ENCODE results near the gene LAMTOR2. TPM values are rescaled to one million over a fixed set of nuclear protein-coding genes. Genes with fewer than 3 reads are reported as not detected.

LAMTOR2 gene
- total and polyA plus RNA-seq, 2 experiments from 2014 or later: 48.5 to 142 TPM

DNA sequence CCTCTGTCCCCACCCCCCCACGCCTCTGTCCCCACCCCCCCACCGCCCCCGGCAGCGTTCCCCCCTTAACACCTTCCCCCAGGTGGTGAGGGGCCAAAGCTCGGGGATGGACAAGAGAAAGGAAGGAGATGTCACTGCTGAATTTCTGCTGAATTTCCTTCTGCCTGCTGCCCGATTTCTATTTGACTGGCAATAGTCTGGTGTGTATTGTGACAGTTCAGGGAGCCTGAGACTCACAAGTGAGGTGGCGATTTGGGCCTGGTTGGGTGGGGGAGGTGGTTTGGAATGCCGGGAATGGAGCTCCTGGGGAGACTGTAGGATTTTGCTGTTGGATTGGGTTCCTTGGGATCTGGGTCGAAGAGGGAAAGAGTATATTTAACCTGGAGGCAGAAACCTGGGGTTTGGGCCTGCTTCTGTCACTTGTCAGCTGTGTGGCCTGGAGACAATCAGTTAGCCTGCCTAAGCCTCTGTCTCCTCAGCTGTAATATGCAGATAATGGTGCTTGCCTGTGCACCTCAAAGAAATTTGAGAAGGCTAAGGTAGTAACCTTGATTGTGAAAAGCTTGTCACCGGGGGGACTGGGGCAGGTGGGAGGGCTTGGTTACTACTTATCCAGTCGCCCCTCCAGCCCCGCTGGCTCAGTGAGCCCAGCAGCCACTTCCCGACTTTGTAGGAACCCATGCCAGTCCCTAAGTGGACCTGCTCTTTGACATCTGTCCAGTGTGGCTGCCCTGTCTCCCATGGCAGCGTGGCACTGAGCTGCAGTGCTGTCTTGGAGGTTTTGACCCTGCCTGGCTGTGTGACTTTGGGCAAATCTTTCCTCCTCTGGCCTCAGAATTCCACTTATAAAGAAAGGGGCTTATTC is 52.3 kb downstream of the LAMTOR2 start:
- H3K4me1 ChIP-seq (ENCODE audit: insufficient read depth): peaks cover 57% of the 10 kb centered on the region
- no peak overlapping the region for H2AFZ ChIP-seq
- H3K4me2 ChIP-seq: peak overlapping the region; percentile 69
- H3K9me3 ChIP-seq (ENCODE audit: low read depth): no peaks in the 10 kb centered on the region
- H3K9me2 ChIP-seq (replicated peaks; ENCODE audit: insufficient read depth): no peaks in the 10 kb centered on the region
- peak overlapping the region; percentile 99 for H3K27ac ChIP-seq
- H4K20me1 ChIP-seq (ENCODE audit: insufficient read depth, poor library complexity, severe bottlenecking): no peaks in the 10 kb centered on the region
- no peak for DNase-seq (ENCODE audit: low spot score)
- no peak overlapping the region for H3K4me3 ChIP-seq
- H3K79me2 ChIP-seq: peaks cover 47% of the 10 kb centered on the region
- no peaks in the 10 kb centered on the region for H3K36me3 ChIP-seq (replicated peaks; ENCODE audit: insufficient read depth, low read depth)
- no peaks in the 10 kb centered on the region for H3K27me3 ChIP-seq
- WGBS (ENCODE audit: low lambda C conversion rate, missing lambda C conversion rate): 28% methylated on average over 13 of the region's 14 CpGs
- TF ChIP-seq EZH2 (IDR thresholded peaks at IDR 0.05; ENCODE audit: borderline replicate concordance) (no peak), EZH2phosphoT487 (IDR thresholded peaks at IDR 0.05; ENCODE audit: low read depth, severe bottlenecking, unreplicated experiment) (no peak)
- TF ChIP-seq, protein P1, sequence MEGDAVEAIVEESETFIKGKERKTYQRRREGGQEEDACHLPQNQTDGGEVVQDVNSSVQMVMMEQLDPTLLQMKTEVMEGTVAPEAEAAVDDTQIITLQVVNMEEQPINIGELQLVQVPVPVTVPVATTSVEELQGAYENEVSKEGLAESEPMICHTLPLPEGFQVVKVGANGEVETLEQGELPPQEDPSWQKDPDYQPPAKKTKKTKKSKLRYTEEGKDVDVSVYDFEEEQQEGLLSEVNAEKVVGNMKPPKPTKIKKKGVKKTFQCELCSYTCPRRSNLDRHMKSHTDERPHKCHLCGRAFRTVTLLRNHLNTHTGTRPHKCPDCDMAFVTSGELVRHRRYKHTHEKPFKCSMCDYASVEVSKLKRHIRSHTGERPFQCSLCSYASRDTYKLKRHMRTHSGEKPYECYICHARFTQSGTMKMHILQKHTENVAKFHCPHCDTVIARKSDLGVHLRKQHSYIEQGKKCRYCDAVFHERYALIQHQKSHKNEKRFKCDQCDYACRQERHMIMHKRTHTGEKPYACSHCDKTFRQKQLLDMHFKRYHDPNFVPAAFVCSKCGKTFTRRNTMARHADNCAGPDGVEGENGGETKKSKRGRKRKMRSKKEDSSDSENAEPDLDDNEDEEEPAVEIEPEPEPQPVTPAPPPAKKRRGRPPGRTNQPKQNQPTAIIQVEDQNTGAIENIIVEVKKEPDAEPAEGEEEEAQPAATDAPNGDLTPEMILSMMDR (IDR thresholded peaks at IDR 0.05; ENCODE audit: poor library complexity): no peak

DNA sequence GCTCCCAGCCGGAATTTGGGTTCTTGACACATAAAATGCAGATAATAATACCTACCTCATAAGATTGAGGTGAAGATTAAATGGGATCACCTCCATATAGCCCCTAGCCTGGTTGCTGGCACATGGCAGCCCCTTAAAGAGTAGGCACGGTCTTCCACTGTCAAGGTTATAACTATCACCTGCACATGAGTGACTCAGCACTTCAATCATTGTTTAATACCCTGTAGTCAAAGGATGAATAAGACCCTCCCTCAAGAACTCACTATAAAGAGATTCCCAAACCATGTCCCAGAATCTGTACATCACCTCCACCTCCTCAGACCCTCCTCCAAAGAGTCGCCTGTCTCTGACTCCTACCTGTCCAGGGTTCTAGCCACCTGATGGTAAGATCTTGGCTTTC is 53.5 kb downstream of the LAMTOR2 start:
- no peak overlapping the region for H2AFZ ChIP-seq
- no peaks in the 10 kb centered on the region for H3K9me2 ChIP-seq (replicated peaks; ENCODE audit: insufficient read depth)
- H3K4me3 ChIP-seq: no peak overlapping the region
- no peaks in the 10 kb centered on the region for H3K36me3 ChIP-seq (replicated peaks; ENCODE audit: insufficient read depth, low read depth)
- peaks cover 35% of the 10 kb centered on the region for H3K79me2 ChIP-seq
- H4K20me1 ChIP-seq (ENCODE audit: insufficient read depth, poor library complexity, severe bottlenecking): no peaks in the 10 kb centered on the region
- H3K27me3 ChIP-seq: no peaks in the 10 kb centered on the region
- H3K4me1 ChIP-seq (ENCODE audit: insufficient read depth): peaks cover 58% of the 10 kb centered on the region
- TF ChIP-seq EZH2 (IDR thresholded peaks at IDR 0.05; ENCODE audit: borderline replicate concordance) (no peak), EZH2phosphoT487 (IDR thresholded peaks at IDR 0.05; ENCODE audit: low read depth, severe bottlenecking, unreplicated experiment) (no peak)
- TF ChIP-seq, protein P1 (IDR thresholded peaks at IDR 0.05; ENCODE audit: poor library complexity): no peak
- no peak overlapping the region for H3K4me2 ChIP-seq
- no peaks in the 10 kb centered on the region for H3K9me3 ChIP-seq (ENCODE audit: low read depth)
- H3K27ac ChIP-seq: peak overlapping the region; percentile 99
- no peak for DNase-seq (ENCODE audit: low spot score)
- WGBS (ENCODE audit: low lambda C conversion rate, missing lambda C conversion rate): 94% methylated on average over 3 of the region's 3 CpGs

Other genes starting within 250 kb of the LAMTOR2 start
- gene GON4L, start 197.6 kb upstream of the LAMTOR2 start, total RNA-seq: 17.2 and 20.8 TPM in 2 replicates
- 33.3 and 40.8 TPM in 2 replicates for gene GON4L, start 197.6 kb upstream of the LAMTOR2 start, polyA plus RNA-seq
- gene SYT11, start 195.2 kb upstream of the LAMTOR2 start, total RNA-seq: 1.3 and 2.0 TPM in 2 replicates
- gene SYT11, start 195.2 kb upstream of the LAMTOR2 start, polyA plus RNA-seq: 0.39 and 0.71 TPM in 2 replicates
- gene RIT1, start 143.4 kb upstream of the LAMTOR2 start, total RNA-seq: 23.8 and 33.5 TPM in 2 replicates
- gene RIT1, start 143.4 kb upstream of the LAMTOR2 start, polyA plus RNA-seq: 17.6 and 21.9 TPM in 2 replicates
- 33.2 and 40.3 TPM in 2 replicates for gene KHDC4, start 120.4 kb upstream of the LAMTOR2 start, total RNA-seq
- gene KHDC4, start 120.4 kb upstream of the LAMTOR2 start, polyA plus RNA-seq: 15.7 and 28.0 TPM in 2 replicates
- 0.83 TPM in 1 of 2 replicates, not detected in the other for gene RXFP4, start 113.1 kb upstream of the LAMTOR2 start, total RNA-seq
- gene RXFP4, start 113.1 kb upstream of the LAMTOR2 start, polyA plus RNA-seq: not detected in 2 replicates
- 36.5 and 46.9 TPM in 2 replicates for gene ARHGEF2, start 76.2 kb upstream of the LAMTOR2 start, total RNA-seq
- 27.1 and 30.1 TPM in 2 replicates for gene ARHGEF2, start 76.2 kb upstream of the LAMTOR2 start, polyA plus RNA-seq
- 393 and 416 TPM in 2 replicates for gene SSR2, start 33.8 kb upstream of the LAMTOR2 start, total RNA-seq
- 326 and 360 TPM in 2 replicates for gene SSR2, start 33.8 kb upstream of the LAMTOR2 start, polyA plus RNA-seq
- gene UBQLN4, start 984 bp upstream of the LAMTOR2 start, total RNA-seq: 35.3 and 37.8 TPM in 2 replicates
- gene UBQLN4, start 984 bp upstream of the LAMTOR2 start, polyA plus RNA-seq: 29.5 and 35.5 TPM in 2 replicates
- gene RAB25, start 6.4 kb downstream of the LAMTOR2 start, total RNA-seq: 71.1 and 77.9 TPM in 2 replicates
- 91.6 and 106 TPM in 2 replicates for gene RAB25, start 6.4 kb downstream of the LAMTOR2 start, polyA plus RNA-seq
- gene MEX3A, start 27.7 kb downstream of the LAMTOR2 start, total RNA-seq: 11.0 and 12.0 TPM in 2 replicates
- gene MEX3A, start 27.7 kb downstream of the LAMTOR2 start, polyA plus RNA-seq: 9.3 and 10.8 TPM in 2 replicates
- gene LMNA, start 59.9 kb downstream of the LAMTOR2 start, total RNA-seq: 161 and 208 TPM in 2 replicates
- gene LMNA, start 59.9 kb downstream of the LAMTOR2 start, polyA plus RNA-seq: 345 and 402 TPM in 2 replicates
- 1.4 and 2.1 TPM in 2 replicates for gene SEMA4A, start 98.8 kb downstream of the LAMTOR2 start, total RNA-seq
- 1.3 and 2.6 TPM in 2 replicates for gene SEMA4A, start 98.8 kb downstream of the LAMTOR2 start, polyA plus RNA-seq
- 16.9 TPM in 2 replicates for gene SLC25A44, start 139.3 kb downstream of the LAMTOR2 start, total RNA-seq
- gene SLC25A44, start 139.3 kb downstream of the LAMTOR2 start, polyA plus RNA-seq: 18.1 and 19.3 TPM in 2 replicates
- 60.7 and 81.4 TPM in 2 replicates for gene PMF1, start 158.2 kb downstream of the LAMTOR2 start, total RNA-seq
- 77.1 and 96.9 TPM in 2 replicates for gene PMF1, start 158.2 kb downstream of the LAMTOR2 start, polyA plus RNA-seq
- 0.17 and 0.60 TPM in 2 replicates for gene BGLAP, start 187.4 kb downstream of the LAMTOR2 start, total RNA-seq
- gene BGLAP, start 187.4 kb downstream of the LAMTOR2 start, polyA plus RNA-seq: 0.64 and 3.3 TPM in 2 replicates
- gene PAQR6, start 193.3 kb downstream of the LAMTOR2 start, total RNA-seq: 3.3 and 4.5 TPM in 2 replicates
- gene PAQR6, start 193.3 kb downstream of the LAMTOR2 start, polyA plus RNA-seq: 12.0 and 14.8 TPM in 2 replicates
- 64.3 and 65.9 TPM in 2 replicates for gene SMG5, start 228.0 kb downstream of the LAMTOR2 start, total RNA-seq
- gene SMG5, start 228.0 kb downstream of the LAMTOR2 start, polyA plus RNA-seq: 54.9 and 63.8 TPM in 2 replicates
- gene TMEM79, start 229.5 kb downstream of the LAMTOR2 start, total RNA-seq: 3.3 and 3.4 TPM in 2 replicates
- 8.5 and 15.7 TPM in 2 replicates for gene TMEM79, start 229.5 kb downstream of the LAMTOR2 start, polyA plus RNA-seq
- 158 and 186 TPM in 2 replicates for gene GLMP, start 240.9 kb downstream of the LAMTOR2 start, total RNA-seq
- gene GLMP, start 240.9 kb downstream of the LAMTOR2 start, polyA plus RNA-seq: 169 and 206 TPM in 2 replicates
- not detected in 2 replicates for gene VHLL, start 244.5 kb downstream of the LAMTOR2 start, total RNA-seq
- gene VHLL, start 244.5 kb downstream of the LAMTOR2 start, polyA plus RNA-seq: not detected in 2 replicates